Stromal cell of bone marrow (primary cell): ENCODE results near the gene GREB1L.

Source experiments
- DNase-seq: peaks from one replicate; pipeline ENCODE4 v3.0.0-alpha.2; 2012; ENCODE audit warnings: low read depth

The GREB1L gene

DNA sequence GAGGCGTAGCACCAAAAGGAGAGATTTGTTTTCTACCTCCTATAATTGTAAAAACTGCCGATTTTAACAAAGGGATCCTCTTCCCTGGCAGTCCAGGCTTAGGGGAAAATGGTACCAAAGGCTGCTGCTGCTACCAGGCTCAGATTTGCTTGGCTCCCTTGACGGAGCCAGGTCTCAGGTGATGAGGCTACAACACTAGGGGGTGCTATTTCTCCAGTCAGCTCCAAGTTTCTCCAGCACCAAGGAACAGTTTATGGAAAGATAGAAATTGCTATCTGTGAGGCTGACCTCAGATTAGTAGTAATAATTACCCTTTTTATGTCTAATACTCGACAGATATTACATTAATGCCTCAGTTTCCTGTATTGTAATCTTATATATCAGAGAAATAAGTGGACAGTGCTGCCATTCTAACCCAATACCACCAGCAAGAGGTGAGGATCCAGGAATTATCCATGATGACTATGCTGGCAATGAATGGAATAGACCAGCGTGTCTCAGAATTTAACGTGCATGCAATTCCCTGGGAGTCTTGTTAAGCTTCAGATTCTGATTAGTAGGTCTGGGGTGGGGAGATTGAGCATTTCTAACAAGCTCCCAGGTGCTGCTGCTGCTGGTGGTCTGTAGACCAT lies 247.2 kb downstream of the GREB1L start:
- peak; percentile 25 for DNase-seq

DNA sequence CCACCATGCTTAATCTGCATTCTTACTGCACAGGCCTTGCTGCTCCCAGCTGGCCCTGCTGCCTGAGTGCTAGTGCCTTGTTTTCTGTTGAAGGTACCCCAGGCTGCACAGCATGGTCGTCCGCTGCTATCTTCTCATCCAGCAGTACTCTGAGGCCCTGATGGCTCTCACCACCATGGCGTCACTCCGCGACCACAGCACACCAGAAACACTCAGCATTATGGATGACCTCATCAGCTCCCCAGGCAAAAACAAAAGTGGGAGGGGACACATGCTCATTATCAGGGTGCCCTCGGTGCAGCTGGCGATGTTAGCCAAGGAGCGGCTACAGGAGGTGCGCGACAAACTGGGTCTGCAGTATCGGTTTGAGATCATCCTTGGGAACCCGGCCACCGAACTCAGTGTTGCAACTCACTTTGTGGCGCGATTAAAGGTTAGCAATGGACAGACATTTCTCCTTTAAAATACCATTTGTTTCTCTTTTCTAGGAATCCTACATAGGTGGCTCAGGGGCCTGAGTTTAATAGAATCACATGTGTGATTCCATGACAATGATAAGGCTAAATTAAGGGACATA lies 248.0 kb downstream of the GREB1L start:
- no peak for DNase-seq

DNA sequence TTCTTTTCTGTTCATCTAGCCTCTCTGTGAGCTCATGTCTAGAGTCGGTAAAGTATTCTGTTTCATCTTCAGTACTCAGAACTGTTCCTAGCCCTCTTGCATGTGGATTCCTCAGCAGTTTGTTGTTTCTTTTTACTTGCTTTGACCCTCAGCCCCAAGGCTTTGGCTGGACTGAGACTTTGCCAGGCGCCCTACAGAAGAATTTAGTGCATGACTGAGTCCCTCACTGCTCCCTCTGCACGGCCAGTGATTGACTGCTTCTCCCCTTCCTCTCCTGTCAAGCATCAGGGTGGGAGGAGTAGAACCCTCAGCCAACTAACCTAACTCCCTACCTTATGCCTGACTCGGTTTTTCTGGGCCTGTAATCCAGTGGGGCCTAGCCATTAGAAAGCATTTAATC lies 248.7 kb downstream of the GREB1L start:
- no peak for DNase-seq

DNA sequence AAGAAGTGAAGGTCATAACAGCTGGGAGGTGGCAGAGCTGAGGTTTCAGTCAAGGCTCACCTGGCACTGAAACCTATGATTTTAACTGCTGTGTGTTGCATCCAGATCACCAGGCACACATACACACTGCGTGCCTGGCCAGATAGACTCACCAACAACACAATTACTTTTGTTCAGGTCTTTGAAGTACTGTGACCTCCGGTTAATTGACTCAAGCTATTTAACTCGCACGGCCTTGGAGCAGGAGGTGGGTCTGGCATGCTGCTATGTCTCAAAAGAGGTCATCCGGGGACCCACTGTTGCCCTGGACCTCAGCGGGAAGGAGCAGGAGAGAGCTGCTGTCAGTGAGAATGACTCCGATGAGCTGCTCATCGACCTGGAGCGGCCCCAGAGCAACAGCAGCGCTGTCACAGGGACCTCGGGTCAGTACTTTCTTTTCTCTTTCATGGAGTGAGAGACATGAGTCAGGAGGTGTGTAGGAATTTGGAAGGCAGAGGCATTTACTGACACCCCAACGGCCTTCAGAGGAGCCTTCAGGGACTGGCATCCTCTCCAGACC lies 254.3 kb downstream of the GREB1L start:
- DNase-seq: no peak

DNA sequence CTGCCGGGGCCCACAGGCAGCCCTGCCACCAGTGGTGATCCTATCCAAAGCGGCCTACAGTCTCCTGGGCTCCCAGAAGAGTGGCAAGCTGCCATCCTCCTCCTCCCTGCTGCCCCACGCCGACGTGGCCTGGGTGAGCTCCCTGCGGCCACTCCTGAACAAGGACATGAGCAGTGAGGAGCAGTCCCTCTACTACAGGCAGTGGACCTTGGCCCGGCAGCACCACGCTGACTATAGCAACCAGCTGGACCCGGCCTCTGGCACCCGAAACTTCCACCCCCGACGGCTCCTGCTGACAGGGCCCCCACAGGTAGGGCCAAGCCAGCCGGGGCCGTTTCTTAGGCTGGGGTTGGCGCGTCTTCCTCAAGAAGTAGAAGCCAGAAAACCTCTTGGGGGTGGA lies 258.0 kb downstream of the GREB1L start:
- no peak for DNase-seq

DNA sequence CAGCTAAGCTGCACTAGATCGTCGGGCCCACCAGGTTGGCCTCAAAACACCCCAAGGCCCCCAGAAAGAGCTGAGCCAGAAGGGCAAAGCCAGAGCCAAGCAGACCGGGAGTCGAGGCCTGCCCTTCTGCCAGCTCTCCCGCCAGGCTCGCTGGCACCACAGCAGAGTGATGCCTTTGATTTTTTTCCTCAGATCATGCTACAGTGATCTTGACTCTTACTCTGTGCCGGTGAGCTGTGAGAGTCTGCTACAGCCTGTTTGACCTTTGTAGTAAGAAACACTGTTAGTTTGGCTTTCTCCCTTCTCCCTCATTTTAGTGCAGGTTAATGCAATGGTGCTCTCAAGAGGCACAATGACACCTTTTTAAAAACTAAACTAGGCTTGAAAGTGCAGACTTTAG lies 260.6 kb downstream of the GREB1L start:
- no peak for DNase-seq

DNA sequence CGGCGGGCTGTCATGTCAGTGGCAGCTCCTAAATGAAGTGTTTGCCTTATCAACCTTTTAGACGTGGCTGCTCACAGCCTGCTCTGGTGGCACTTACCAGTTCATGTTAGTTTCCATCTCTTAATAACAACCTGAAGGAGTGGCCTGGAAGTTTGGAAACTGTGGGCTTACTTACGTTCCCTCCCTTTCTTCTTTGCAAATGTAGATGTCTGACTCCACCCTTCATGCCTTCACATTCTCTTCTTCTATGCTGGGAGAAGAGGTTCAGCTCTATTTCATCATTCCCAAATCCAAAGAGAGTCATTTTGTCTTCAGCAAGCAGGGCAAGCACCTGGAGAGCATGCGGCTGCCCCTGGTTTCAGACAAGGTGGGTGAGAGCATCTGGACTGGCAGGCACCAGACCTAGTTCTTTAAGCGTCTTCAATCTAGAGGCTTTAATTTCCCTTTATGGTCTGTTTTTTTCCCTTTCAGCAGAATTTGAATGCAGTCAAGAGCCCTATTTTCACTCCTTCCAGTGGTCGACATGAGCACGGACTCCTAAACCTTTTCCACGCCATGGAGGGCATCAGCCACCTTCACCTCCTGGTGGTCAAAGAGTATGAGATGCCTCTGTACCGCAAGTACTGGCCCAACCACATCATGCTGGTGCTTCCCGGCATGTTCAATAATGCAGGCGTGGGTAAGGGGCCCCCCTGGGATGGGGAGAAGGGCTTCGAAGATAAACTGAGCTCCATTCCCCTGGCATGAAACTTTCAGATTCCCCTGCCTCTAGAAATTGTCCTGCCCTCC lies 266.1 kb downstream of the GREB1L start:
- DNase-seq: no peak

DNA sequence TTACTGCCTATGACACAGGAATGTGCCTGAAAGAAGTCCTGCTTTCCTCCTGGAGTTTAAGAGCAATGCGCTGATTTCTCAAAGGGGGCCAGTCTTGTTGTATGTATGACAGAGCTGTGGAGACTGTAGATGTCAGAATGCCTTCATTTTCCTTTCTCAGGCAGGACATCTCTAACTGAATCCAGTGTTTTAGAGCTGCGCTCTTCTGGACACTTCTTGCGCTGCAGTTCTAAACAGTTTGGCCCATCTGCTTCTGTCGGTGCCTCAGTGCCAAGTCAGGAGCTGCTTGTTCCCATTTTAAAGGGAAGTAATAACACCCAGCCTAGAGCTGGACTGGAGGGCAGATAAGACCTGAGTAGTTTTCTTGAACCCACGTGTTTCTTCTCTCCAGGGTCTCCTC lies 267.0 kb downstream of the GREB1L start:
- DNase-seq: no peak

DNA sequence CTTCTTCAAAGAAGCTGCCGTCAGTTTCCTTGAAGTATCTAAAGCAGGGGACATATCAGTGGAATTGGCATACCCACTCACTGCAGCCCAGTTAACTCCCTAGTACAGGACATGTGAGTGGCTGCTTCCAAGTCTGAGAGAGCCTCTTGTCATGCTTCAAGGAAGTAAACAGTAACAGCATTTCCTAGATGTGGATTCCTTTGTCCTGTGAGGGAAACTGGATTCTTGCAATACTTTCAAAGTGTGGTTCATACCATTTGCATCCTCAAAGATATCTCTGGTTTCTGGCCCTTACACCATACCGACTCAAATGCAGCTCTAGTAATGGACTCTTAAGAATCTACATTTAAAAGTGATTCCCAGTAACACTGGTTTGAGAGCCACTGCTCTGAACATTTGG lies 271.3 kb downstream of the GREB1L start:
- DNase-seq: no peak

DNA sequence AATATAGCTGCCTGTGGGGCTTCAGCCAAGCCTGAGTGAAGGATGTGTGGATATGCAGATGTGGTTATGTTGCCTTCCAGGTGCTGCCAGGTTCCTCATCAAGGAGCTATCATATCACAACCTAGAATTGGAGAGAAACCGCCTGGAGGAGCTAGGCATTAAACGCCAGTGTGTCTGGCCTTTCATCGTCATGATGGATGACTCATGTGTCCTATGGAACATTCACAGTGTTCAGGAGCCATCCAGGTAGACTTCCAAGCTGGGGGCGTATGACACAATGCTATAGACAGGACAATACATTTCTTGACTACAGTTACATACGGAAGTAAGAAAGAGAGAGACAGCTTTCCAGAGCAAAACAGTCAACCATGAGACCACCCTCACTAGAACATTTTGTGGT lies 271.7 kb downstream of the GREB1L start:
- no peak for DNase-seq

DNA sequence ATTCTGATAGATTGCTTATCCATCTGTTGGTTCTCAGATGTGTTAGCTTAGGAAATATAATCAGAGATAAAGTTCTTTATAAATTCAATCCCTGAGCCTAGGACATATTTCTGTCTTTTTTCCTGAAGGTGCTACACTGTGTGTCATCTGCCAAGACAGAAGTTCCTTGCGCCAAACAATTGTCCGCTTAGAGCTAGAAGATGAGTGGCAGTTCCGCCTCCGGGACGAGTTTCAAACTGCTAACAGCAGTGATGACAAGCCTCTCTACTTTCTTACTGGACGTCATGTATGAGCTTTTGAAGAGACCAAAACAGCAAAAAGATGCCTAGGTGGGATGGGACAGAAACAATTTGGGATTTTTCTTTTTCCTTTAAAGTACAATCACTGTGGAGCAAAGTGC lies 280.5 kb downstream of the GREB1L start:
- no peak for DNase-seq

DNA sequence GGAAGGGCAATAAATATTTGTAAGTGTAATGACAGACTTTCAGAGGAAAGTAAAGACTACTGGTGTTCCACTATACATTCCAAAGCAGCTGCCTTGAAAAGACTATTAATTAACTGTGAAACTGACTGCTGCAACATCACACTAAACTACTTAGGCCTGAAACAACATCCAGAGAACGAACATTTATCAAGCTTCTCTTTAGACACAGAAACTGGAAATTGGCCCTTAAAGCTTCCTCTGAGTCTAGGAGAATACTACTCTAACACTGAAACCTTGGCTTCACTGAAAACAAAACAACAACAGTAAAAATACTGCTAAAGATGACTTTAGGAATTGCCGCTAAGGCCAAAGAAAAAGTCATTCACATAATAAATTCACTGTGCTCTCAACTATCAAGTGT lies 283.9 kb downstream of the GREB1L start:
- no peak for DNase-seq

DNA sequence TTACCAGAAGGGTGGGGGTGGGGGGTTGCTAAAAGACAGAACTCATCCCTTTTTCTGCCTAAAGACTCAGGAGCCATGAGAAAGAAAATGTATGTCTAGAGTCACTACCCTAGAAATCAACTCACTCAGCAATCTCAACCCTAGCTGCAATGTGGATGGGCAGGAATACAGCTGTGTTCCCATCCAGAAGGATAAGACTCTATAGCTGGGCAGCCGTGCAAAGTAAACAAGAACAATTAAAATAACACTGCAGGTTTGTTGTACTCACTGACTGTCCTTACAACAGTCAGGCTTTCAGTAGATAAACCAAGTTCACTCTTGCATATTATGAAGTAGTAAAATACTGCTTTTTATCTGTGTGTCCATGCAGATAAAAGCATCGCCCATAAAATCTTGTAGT lies 284.4 kb downstream of the GREB1L start:
- DNase-seq: no peak

DNA sequence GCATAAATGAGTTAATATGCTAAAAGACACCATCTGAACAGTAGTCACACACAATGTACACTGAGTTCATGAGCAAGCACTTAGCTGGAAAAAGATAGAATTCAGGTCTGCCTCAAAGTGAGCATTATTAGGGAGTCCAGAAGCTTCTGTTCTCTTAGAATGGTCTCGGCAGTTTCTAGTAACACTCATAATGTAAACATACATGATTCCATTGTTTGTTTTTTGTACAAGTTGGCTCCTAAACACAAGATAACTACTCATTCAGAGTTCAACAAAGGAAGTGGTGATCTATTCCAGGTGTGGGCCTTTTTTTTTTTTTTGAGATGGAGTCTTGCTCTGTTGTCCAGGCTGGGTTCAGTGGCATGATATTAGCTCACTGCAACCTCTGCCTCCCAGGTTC lies 292.3 kb downstream of the GREB1L start:
- no peak for DNase-seq

DNA sequence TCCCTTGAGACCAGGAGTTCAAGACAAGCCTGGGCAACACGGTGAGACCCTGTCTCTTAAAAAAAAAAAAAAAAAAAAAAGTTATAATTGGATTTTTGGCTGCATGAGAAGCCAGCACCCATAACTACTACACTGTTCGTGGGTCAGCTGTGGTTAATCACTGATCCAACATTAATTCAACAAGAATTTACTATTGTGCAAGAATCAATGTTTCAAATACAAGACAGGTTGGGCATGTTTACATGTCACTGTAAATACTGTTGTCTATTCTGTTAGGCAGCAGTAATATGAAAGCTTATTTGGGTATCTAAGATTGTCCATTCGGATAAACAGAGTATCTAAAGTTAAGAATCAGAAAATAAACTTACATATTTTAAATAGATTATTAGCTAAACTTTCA lies 296.2 kb downstream of the GREB1L start:
- no peak for DNase-seq

DNA sequence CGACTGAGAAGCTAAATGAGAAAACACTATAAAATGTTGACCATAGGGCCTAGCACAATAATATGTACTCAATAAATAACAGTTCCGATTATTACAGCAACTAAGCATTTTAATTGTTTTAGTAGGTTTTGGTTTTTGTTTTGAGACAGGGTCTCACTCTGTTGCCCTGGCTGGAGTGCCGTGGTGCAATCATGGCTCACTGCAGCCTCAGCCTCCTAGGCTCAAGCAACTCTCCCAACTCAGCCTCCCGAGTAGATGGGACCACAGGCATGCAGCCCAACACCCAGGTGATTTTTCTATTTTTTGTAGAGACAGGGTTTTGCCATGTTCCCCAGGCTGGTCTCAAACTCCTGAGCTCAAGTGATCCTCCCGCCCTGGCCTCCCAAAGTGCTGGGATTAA lies 304.4 kb downstream of the GREB1L start:
- DNase-seq: no peak

DNA sequence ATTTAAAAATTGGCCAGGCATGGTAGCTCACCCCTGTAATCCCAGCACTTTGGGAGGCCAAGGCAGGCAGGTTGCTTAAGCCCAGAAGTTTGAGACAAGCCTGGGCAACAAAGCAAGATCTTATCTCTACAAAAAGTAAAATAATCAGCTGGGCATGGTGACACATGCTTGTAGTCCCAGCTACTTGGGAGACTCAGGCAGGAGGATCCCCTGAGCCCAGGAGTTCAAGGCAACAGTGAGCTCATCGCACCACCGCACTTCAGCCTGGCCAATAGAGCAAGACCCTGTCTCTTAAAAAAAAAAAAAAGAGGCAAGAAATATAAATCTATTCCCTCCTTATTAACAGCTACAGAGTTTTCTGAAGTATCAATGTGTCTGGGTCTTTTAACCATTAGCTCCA lies 306.6 kb downstream of the GREB1L start:
- DNase-seq: no peak

DNA sequence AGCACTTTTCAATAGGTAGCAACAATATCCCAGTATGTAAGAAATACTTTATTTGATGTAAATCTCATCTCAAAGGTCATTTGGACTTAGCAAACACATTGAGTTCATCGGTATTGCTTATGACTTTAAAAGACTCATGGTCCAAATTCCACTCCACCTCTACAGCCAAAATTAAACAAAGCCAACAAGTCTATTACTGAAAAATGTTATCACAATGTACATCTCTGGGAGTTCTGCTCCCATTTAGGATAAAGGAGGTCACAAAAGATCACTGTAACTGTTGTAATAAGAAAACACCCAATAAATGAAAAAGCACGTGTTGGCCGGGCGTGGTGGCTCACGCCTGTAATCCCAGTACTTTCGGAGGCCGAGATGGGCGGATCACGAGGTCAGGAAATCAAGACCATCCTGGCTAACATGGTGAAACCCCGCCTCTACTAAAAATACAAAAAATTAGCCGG lies 308.5 kb downstream of the GREB1L start:
- DNase-seq: no peak

DNA sequence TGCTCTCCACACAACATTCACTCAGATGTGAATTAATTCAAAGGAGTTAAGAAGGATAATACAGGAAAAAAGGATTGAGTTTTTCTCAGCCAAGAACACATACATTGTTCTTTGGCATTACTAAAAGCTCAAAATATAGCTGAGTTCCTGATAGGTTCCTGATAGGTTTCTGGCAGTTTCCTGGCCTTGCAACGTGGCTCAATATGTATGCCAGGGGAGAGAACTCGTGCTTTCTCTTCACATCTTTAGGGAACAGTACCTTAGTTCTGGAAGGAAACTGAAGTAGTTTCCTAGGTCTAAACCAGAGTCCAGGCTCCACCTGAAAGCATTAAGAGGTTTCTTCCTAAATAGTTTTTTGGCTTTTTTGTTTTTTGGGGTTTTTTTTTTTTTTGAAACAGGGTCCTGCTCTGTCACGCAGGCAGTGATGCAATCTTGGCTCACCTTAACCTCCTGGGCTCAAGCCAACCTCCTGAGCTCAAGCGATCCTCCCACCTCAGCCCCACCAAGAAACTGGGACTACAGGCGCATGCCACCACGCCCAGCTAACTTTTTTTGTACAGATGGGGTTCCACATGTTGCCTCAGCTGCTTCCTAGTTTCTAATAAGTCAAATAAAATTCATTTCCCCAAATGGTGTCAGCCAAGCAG lies 315.7 kb downstream of the GREB1L start:
- no peak for DNase-seq

DNA sequence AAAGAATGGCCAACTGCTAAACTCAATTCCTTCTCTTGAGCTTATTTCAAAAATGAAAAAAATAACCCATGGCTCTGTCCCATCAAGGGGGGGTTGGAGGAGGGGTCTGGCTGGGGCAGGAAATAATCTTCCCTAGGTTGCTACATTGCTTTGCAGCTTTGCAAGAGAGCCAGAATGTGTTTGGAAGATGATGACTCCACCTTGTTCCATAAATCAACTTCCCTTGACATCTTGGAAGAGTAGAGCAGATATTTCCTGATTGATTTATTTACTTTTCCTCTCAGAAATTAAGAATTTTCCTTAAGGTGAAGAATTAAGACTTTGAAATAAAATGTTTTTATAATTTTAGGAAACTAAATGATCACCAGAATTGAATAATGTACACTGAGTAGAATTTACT lies 317.2 kb downstream of the GREB1L start:
- no peak for DNase-seq

DNA sequence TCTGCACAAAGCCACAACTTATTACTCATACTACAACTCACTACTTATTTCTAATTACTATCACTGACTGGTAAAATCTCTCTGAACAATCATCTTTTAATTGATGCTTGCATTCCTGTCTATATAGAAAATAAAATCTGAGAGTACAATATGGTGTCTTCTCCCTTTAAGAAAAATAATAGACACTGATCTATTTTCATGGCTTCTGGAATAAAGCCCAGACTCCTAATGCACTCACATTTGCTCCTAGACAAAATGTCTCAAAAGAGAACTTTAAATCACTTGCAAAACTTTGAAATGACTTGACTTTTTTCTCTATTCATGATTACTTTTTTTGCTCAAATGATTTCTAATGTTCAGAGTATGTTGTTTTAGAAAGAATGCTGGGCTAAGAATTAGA lies 329.7 kb downstream of the GREB1L start:
- DNase-seq: peak; percentile 9
